EL (cell line): ENCODE data around the gene PCGF5.
A peak's percentile ranks its signal among the peaks of the same experiment; 100 is the strongest.
"Not testable (repeated sequence)": the region's sequence is repeated elsewhere in the genome, so short reads cannot be mapped to it uniquely, and the experiment has no call there.

Experiments
- DNase-seq: peaks from one replicate; pipeline ENCODE4 v3.0.0-alpha.2; 2016

PCGF5 gene

DNA sequence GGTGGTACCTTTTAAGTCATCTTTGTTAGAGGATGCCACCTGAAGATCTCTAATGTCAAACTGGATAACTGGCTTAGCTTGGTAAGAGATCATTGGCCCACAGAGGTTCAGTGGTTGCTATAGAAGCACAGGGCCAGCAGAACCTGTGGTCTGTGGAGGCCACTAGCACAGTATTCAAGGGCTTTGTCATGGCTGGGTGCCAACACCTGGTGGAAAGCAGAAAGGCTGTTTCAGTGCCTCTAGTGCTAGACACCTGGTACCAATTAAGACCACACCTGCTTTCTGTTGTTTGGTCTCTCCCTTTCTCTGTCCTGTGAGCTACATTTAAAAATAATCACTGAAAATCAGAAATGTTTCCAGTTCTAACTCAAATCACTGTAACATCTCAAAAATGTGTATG lies 10.0 kb upstream of the PCGF5 start:
- DNase-seq = no peak

- DNase-seq = no peak
Measured at GRCh38 chr10:91211675-91212074, 8.8 kb upstream of the PCGF5 start.

DNA sequence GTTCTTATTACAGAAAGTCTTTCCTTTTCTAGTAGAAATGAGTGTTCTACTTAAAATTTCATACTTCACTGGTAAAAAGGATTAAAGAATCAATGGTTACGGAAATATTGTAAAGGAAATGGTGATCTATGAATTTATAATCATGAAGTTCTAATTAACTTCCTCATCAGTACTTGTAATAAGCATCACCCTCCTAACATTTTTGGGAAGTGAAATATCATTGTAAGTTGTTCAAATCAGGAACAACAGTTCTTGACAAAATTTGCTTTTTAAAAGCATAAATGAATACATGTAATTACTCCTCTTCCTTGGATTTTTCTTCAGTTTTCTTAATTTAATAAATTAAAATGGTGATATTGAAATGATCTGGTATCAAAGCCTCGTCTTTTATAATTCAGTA lies 5.6 kb upstream of the PCGF5 start:
- DNase-seq = no peak

DNA sequence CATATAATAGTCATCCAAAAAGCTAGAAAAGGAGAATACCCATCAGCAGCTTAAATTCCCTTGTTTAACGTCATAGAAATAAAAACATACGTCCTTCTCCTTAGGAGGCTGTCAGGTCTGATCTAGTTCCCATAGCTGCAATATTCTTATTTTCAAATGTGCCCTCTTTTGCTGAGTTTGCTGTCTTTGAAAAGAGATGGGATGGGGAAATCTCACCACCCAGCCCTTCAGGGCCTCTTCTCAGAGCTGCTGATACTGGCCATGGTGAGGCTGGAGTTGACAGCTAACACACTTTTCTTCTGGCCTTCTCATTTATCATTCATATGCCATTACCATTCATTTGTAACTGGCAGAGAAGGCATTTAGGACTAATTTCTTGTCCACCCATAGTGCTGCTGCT lies 5.1 kb upstream of the PCGF5 start:
- no peak for DNase-seq

- no peak for DNase-seq
Measured at GRCh38 chr10:91219371-91220193, 881 bp upstream of the PCGF5 start.

DNA sequence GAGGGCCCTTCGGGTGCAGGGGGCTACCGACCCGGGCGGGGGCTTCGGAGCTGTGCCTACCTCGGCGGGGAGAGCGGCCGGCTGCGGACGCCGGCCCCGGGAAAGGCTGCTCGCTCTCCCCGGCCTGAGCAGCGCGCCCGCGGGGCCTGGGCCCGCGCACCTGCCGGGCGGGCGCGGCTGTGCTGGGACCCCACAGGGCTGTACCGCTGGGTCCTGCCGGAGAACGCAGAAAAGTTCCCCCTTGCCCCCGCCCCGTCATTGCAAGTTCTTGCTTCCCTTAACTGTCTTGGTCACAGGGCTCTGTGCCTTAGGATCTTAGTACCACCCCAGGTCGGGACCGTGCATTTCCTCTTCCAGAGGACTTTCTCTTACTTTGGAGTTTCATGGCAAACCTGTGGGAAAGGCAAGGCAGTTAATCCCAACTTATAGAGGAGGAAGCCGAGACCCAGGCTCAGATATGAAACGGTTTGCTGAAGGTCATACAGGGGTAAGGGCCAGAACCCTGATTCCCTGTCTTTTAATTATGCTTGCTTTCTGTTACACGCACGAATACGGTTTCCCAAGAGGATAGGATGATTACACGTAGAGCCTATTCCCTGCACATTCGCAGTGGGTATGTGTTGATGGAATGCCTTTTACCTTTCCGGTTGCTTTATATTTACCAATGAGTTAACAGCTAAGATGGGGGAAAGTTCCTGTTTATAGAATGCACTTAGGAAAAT lies 652 bp downstream of the PCGF5 start:
- peak; percentile 41 for DNase-seq

- no peak for DNase-seq
Measured at GRCh38 chr10:91226093-91226492, 5.6 kb downstream of the PCGF5 start.

- no peak for DNase-seq
Measured at GRCh38 chr10:91227576-91227975, 7.1 kb downstream of the PCGF5 start.

- no peak for DNase-seq
Measured at GRCh38 chr10:91229683-91230082, 9.2 kb downstream of the PCGF5 start.

DNA sequence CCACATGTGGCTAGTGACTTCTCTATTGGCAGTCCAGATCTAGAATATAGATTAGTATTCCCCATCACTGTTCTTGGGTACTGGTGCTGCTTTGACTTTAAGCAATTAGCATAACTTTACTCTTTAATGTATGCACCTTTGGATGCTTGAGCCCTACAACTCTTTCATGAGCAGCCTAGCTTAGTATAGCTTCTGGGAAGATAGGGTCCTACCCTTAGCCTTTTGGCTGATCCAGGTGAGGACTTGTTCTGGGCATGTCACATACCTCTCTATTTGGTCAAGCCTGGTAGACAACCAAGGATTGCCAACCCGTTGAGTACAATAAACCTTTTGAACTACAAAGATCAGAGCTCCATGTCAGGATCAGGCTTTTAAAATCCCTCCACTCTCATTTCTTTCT lies 17.7 kb downstream of the PCGF5 start:
- no peak for DNase-seq

- DNase-seq = no peak
Measured at GRCh38 chr10:91239789-91240188, 19.3 kb downstream of the PCGF5 start.

DNA sequence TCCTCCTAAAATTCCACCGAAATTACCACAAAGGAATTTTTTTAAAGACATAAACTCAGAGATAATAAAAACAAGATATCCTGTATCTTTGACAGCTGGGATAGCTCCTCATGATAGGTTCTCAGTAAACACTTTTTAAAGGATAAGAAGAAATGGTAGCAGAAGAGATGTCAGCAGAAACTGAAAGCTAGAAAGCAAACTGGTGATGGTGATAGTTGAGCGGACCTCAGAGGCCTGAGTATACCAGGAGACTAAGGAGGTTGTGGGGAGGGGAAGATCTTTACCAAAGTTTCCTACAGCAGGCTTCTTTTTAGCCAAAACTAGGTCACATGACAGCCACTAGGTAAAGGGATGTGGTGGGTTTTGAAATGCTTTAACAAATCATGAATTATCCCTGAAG lies 22.5 kb downstream of the PCGF5 start:
- DNase-seq = no peak

GRCh38 chr10:91247360-91248111 lies 27.1 kb downstream of the PCGF5 start:
- DNase-seq = peak; percentile 33

GRCh38 chr10:91249700-91250099 lies 29.2 kb downstream of the PCGF5 start:
- DNase-seq = no peak

GRCh38 chr10:91250341-91250740 lies 29.9 kb downstream of the PCGF5 start:
- no peak for DNase-seq

DNA sequence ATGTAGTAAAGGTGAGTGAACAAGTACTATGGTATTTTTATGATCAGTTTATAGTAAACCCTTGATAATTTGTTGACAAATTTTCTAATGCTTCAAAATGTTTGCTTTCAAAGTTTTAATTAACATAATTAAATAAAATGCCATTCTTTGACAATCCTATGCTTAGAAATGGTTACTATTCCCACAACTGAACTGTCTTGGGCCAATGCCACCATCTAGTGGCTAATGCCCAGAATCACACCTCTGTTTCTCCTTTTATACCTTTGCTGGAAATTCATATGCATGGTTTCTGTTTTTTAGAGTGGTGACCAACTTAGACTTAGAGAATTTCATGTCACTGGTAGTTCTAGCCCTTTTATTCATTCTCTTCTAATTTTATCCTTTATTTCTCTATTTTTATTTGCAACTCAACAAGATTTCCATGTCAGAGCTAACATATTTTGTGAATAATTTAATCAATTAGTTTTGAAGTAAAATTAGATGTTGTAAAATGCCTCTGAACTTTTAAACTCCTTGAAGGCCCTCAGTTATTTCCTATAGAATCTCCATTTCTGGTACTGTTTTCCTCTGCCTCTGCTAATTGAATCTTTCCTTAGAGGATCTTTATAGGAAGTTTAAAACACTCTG lies 31.1 kb downstream of the PCGF5 start:
- DNase-seq = peak; percentile 61

DNA sequence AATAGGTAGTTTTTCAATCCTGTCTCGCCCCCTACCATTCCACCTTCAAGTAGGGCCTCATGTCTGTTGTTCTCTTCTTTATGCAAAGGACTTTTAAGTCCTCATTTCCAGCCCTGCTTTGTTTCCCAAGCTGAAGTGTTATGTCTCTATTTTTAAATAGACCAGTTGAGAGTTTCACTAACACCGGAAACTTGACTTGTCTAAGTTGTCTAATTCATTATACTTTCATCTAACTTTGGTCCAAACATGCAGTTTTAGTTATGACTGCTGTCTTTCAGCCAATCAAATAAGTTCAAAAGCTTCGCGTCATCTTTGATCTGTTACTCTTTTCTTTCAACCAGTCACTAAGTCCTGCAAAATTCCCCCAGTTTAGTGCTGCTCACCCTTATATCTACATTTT lies 32.8 kb downstream of the PCGF5 start:
- DNase-seq = no peak

- DNase-seq = no peak
Measured at GRCh38 chr10:91257310-91257709, 36.8 kb downstream of the PCGF5 start.

- DNase-seq = not testable (repeated sequence)
Measured at GRCh38 chr10:91260417-91260816, 40.0 kb downstream of the PCGF5 start.

GRCh38 chr10:91271886-91272285 lies 51.4 kb downstream of the PCGF5 start:
- peak; percentile 29 for DNase-seq

DNA sequence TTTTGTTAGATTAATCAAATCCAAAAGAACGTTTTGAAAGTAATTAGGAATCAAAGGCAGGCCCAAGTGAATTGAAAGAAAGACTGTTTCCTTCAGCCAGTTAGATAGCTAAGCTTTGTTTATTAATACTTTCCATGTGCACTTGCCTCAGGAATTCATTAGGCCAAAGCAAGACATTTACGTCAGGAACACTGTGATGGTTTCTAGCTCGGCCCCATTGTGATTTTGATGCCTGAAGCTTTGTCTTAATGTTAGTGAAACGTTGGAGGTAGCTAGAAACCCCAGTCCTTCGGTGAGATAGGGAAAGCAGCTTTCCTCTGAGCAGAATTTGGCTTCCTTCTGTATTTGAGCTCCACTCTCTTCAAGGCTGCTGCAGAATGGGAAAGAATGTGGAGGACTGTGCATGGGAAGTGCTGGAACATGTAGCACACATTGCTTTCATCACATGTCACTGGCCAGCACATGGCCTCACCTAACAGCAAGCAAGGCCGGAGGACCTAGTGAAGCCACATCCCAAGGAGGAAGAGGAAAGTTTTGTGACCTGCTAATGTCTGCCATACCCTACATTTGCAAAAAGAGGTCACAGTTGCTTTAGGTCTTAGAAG lies 64.1 kb downstream of the PCGF5 start:
- no peak for DNase-seq

- no peak for DNase-seq
Measured at GRCh38 chr10:91286572-91286971, 66.1 kb downstream of the PCGF5 start.

DNA sequence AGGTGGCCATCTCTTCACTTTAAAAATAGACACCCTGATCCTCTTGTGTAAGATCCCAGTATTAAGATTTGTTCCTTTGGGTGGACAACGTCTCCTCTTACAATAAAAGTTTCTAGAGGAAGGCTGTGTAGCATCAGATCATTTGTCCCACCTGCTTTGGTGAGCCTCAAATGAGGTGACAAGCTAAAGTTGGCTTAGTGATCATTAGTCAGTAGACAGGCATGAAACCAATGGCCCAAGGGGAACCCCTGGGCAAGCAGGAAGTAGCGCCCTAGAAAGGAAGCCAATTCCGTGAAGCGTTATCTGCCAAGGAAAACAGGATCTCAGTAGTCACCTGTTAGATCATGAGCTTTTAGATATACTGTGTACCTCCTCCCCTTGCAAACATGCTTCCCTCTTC lies 66.8 kb downstream of the PCGF5 start:
- DNase-seq = peak; percentile 32
